ENCODE measurements around the gene SLC6A6. TPM values are rescaled to one million over a fixed set of nuclear protein-coding genes. Genes with fewer than 3 reads are reported as not detected.

SLC6A6 gene
- total RNA-seq, 1 experiment from 2014 or later, result 72.6 TPM

DNA sequence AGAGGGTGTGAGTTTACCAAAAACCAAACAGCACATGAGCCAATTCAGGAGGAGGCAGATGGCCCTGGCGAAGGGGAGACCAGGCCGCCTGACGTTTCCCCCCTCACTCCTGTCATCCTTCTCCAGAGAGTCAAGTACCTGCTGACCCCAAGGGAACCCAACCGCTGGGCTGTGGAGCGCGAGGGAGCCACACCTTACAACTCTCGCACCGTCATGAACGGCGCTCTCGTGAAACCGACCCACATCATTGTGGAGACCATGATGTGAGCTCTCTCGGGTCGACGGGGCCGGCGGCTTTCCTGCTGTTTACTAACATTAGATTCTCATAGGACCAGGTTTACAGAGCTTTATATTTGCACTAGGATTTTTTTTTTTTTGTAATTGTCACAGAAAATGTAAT, 82.3 kb downstream of the SLC6A6 start:
- Histone ChIP-seq H4K91ac (ENCODE audit: insufficient read length, low read depth, low read length) (no peak overlapping the region), H3K56ac (ENCODE audit: insufficient read length, low read depth, low read length) (no peak overlapping the region), H3K14ac (ENCODE audit: insufficient read depth, low read length) (no peak overlapping the region), H2BK15ac (ENCODE audit: low read depth, low read length) (no peak overlapping the region), H2AK5ac (ENCODE audit: insufficient read length, low read length) (no peak overlapping the region), H2AFZ (ENCODE audit: low read length) (no peak overlapping the region), H2BK120ac (ENCODE audit: low read depth, low read length, poor library complexity, severe bottlenecking) (no peak overlapping the region), H3K18ac (ENCODE audit: insufficient read length, low read depth, low read length) (no peak overlapping the region), H2BK20ac (ENCODE audit: low read depth, low read length, poor library complexity, severe bottlenecking) (no peak overlapping the region), H3K23me2 (ENCODE audit: insufficient read length, low read depth, low read length, poor library complexity, severe bottlenecking) (no peaks in the 10 kb centered on the region), H3K23ac (ENCODE audit: insufficient read length, low read depth, low read length) (no peak overlapping the region), H2BK12ac (ENCODE audit: insufficient read length, low read depth, low read length) (no peak overlapping the region), H3K79me1 (ENCODE audit: insufficient read depth, low read depth, low read length, poor library complexity, severe bottlenecking) (no peaks in the 10 kb centered on the region), H2BK5ac (ENCODE audit: insufficient read length, low read length) (no peak overlapping the region), H4K5ac (ENCODE audit: insufficient read length, low read depth, low read length) (no peak overlapping the region), H3K79me2 (ENCODE audit: insufficient read depth, low read length) (no peaks in the 10 kb centered on the region), H3K27ac (ENCODE audit: insufficient read length, low read depth, low read length) (no peak overlapping the region), H4K20me1 (ENCODE audit: control insufficient read depth, insufficient read depth, insufficient read length) (no peaks in the 10 kb centered on the region), H3K9ac (ENCODE audit: extremely low read depth, insufficient read length, low read length) (no peak overlapping the region), H3K4me1 (ENCODE audit: insufficient read depth, low read length) (no peaks in the 10 kb centered on the region), H3K9me3 (ENCODE audit: control insufficient read depth, low read depth, low read length) (no peaks in the 10 kb centered on the region), H3K27me3 (ENCODE audit: insufficient read depth, low read length) (no peaks in the 10 kb centered on the region), H3K4ac (ENCODE audit: low read depth, low read length) (no peak overlapping the region), H4K8ac (replicated peaks; ENCODE audit: insufficient read length, low read depth, low read length) (no peak overlapping the region), H3T11ph (ENCODE audit: low read length) (no peak overlapping the region), H3K4me2 (ENCODE audit: insufficient read depth, insufficient read length, low read length) (no peak overlapping the region)
- Mint-ChIP-seq H3K9me3 (no peaks in the 10 kb centered on the region), H3K27me3 (ENCODE audit: low read depth) (no peaks in the 10 kb centered on the region), H3K4me3 (no peak overlapping the region), H3K36me3 (ENCODE audit: insufficient read depth in 1 of 3, low read depth in 3 of 3) (peaks cover 24 to 75% (median 31%) of the 10 kb centered on the region in 3 experiments; a peak in 6 of 7 replicates), H3K4me1 (peaks cover 14 to 19% of the 10 kb centered on the region in 2 experiments), H3K27ac (peak overlapping the region in 1 of 3 experiments; percentile 37; a peak in 1 of 7 replicates)
- DNase-seq, result no peak
- TF ChIP-seq, protein P1, sequence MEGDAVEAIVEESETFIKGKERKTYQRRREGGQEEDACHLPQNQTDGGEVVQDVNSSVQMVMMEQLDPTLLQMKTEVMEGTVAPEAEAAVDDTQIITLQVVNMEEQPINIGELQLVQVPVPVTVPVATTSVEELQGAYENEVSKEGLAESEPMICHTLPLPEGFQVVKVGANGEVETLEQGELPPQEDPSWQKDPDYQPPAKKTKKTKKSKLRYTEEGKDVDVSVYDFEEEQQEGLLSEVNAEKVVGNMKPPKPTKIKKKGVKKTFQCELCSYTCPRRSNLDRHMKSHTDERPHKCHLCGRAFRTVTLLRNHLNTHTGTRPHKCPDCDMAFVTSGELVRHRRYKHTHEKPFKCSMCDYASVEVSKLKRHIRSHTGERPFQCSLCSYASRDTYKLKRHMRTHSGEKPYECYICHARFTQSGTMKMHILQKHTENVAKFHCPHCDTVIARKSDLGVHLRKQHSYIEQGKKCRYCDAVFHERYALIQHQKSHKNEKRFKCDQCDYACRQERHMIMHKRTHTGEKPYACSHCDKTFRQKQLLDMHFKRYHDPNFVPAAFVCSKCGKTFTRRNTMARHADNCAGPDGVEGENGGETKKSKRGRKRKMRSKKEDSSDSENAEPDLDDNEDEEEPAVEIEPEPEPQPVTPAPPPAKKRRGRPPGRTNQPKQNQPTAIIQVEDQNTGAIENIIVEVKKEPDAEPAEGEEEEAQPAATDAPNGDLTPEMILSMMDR (conservative IDR thresholded peaks at IDR 0.05), result no peak
- no CpG with 5 or more reads among the region's 17 CpGs for WGBS (ENCODE audit: extremely low coverage, insufficient read length, low lambda C conversion rate)

Measured in H9 (cell line).